Measurements from ENCODE around the gene CCDC117. TPM values are rescaled to one million over a fixed set of nuclear protein-coding genes. Genes with fewer than 3 reads are reported as not detected.

Gene CCDC117
- total RNA-seq, 6 experiments from 2014 or later, result 13.2 to 17.4 (median 14.8) TPM

DNA sequence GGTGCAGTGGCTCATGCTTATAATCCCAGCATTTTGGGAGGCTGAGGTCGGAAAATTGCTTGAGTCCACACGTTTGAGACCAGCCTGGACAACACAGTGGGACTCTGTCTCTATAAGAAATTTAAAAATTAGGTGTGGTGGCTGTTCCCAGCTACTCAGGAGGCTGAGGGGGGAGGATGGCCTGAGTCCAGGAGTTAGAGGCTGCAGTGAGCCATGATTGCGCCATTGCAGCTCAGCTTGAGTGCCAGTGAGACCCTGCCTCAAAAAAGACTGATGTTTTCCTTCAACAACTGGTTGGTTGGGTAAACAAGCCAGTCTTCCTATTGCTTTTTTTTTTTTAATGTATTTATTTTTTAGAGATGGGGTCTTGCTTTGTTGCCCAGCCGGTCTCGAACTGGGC is 18.6 kb downstream of the CCDC117 start:
- Mint-ChIP-seq H3K27me3 (ENCODE audit: insufficient read depth) (peaks cover 5% of the 10 kb centered on the region; the same call in 1 of the 2 replicates), H3K9me3 (no peaks in the 10 kb centered on the region), H3K4me1 (ENCODE audit: low read depth) (no peaks in the 10 kb centered on the region; the same call in 1 of the 2 replicates), H3K27ac (no peak overlapping the region), H3K36me3 (ENCODE audit: low read depth) (peaks cover 21% of the 10 kb centered on the region), H3K4me3 (no peak overlapping the region)
- DNase-seq, result no peak
- no peak for TF ChIP-seq CTCF (IDR thresholded peaks at IDR 0.05)

GRCh38 chr22:28791841-28792490 is 19.5 kb downstream of the CCDC117 start:
- Mint-ChIP-seq H3K27me3 (ENCODE audit: insufficient read depth) (peaks cover 5% of the 10 kb centered on the region; the same call in 1 of the 2 replicates), H3K4me1 (ENCODE audit: low read depth) (peaks cover 8% of the 10 kb centered on the region), H3K4me3 (no peak overlapping the region), H3K27ac (peak overlapping the region; percentile 57; the same call in 1 of the 2 replicates), H3K36me3 (ENCODE audit: low read depth) (peaks cover 28% of the 10 kb centered on the region), H3K9me3 (no peaks in the 10 kb centered on the region)
- no peak for DNase-seq
- TF ChIP-seq CTCF (IDR thresholded peaks at IDR 0.05), result no peak

DNA sequence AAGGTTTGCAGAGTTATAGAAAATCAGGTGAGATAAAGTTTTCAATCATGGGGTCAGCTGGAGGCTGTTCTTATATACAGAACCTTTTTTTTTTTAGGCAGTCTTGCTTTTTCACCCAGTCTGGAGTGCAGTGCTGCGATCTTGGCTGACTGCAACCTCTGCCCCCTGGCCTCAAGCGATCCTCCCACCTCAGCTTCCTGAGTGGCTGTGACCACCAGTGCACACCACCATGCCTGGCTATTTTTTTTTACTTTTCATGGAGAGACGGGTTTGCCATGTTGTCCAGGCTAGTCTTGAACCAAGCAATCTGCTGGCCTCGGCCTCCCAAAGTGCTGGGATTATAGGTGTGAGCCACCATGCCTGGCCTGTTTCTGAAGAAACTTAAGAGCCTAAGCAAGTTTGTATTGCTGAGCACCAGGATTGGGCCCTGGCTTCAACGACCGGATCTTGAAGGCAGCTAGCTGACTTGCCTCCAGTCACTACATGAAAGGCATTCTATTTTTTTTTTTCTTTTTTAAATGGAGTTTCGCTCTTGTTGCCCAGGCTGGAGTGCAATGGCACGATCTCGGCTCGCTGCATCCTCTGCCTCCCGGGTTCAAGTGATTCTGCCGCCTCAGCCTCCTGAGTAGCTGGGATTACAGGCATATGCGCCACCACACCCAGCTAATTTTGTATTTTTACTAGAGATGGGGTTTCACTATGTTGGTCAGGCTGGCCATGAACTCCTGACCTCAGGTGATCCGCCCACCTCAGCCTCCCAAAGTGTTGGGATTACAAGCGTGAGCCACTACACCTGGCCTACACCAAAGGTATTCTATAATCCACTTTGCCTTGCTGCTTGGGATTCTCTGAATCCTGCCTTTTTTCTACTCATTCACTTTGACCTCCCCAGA is 20.2 kb downstream of the CCDC117 start:
- TF ChIP-seq CTCF (IDR thresholded peaks at IDR 0.05), result no peak
- Mint-ChIP-seq H3K27me3 (ENCODE audit: insufficient read depth) (peaks cover 5% of the 10 kb centered on the region; the same call in 1 of the 2 replicates), H3K27ac (peak overlapping the region; percentile 57), H3K36me3 (ENCODE audit: low read depth) (peaks cover 31% of the 10 kb centered on the region), H3K4me1 (ENCODE audit: low read depth) (peaks cover 12% of the 10 kb centered on the region), H3K4me3 (no peak overlapping the region), H3K9me3 (no peaks in the 10 kb centered on the region)
- no peak for DNase-seq

DNA sequence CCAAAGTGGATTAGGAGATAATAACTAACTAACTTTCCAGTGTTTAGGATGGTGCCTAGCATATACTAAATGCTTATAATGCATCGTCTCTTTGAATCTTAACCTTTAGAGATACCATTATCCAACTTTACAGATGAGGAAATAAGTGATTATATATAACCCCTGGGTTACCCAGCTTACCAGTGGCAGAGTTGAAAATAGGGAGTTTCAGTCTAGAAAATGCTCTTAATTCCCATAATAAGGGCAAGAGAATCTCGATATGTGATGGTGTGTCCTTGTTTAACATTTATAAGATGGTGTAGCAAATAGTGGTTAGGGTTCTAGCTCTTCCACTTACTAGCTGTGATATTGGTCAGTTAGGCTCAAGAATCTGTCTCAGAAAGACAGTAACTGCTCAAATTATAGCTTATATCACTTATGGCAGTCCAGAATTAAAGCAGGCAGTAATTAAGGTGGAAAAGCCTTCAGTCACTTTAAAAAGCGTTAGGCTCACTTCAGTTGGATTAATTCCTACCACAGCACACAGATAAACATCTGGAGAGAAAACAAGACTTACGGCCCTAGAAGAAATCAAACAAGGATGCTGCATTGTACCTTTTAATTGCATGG is 21.6 kb downstream of the CCDC117 start:
- H3K27ac Mint-ChIP-seq, result no peak overlapping the region; the same call in none of the 2 replicates
- TF ChIP-seq CTCF (IDR thresholded peaks at IDR 0.05), result no peak
- H3K4me3 Mint-ChIP-seq, result no peak overlapping the region
- H3K9me3 Mint-ChIP-seq, result no peaks in the 10 kb centered on the region
- DNase-seq, result no peak
- peaks cover 5% of the 10 kb centered on the region for H3K27me3 Mint-ChIP-seq (ENCODE audit: insufficient read depth)
- H3K36me3 Mint-ChIP-seq (ENCODE audit: low read depth), result peaks cover 41% of the 10 kb centered on the region
- peaks cover 22% of the 10 kb centered on the region for H3K4me1 Mint-ChIP-seq (ENCODE audit: low read depth)

GRCh38 chr22:28795071-28795693 is 22.7 kb downstream of the CCDC117 start:
- Mint-ChIP-seq H3K36me3 (ENCODE audit: low read depth) (peaks cover 50% of the 10 kb centered on the region), H3K4me3 (no peak overlapping the region)

More at GRCh38 chr22:28795071-28795693, 22.7 kb downstream of the CCDC117 start:
- no peak for DNase-seq
- H3K27ac Mint-ChIP-seq, result peak overlapping the region; percentile 46
- H3K27me3 Mint-ChIP-seq (ENCODE audit: insufficient read depth), result peaks cover 10% of the 10 kb centered on the region
- no peak for TF ChIP-seq CTCF (IDR thresholded peaks at IDR 0.05)
- peaks cover 24% of the 10 kb centered on the region for H3K4me1 Mint-ChIP-seq (ENCODE audit: low read depth)
- no peaks in the 10 kb centered on the region for H3K9me3 Mint-ChIP-seq
